Measurements from ENCODE around the gene MORC1. TPM values are rescaled to one million over a fixed set of nuclear protein-coding genes. Genes with fewer than 3 reads are reported as not detected.

Gene MORC1
- total RNA-seq, 1 donor from 2014 or later = not detected

DNA sequence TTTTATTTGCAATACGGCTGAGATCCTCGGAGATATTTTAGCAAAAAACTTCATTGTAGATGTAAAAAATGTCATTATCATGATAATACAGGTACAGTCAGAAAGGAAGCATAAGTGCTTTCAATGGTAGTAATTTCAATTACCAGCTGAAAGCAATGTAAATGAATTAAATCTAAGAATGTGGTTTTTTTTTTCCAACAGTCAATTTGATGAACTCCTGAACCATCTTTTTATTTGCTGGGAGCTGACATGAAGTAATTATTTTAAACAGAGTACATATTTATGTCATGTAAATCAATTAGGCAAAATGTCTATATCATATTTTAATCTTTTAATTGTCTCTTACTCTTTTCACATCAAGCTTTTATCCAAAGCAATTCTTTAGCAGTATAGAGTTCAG, 70.6 kb downstream of the MORC1 start:
- intact Hi-C loops (cut with DNase I) = no loop called here
- no peak for DNase-seq (ENCODE audit: low spot score)

DNA sequence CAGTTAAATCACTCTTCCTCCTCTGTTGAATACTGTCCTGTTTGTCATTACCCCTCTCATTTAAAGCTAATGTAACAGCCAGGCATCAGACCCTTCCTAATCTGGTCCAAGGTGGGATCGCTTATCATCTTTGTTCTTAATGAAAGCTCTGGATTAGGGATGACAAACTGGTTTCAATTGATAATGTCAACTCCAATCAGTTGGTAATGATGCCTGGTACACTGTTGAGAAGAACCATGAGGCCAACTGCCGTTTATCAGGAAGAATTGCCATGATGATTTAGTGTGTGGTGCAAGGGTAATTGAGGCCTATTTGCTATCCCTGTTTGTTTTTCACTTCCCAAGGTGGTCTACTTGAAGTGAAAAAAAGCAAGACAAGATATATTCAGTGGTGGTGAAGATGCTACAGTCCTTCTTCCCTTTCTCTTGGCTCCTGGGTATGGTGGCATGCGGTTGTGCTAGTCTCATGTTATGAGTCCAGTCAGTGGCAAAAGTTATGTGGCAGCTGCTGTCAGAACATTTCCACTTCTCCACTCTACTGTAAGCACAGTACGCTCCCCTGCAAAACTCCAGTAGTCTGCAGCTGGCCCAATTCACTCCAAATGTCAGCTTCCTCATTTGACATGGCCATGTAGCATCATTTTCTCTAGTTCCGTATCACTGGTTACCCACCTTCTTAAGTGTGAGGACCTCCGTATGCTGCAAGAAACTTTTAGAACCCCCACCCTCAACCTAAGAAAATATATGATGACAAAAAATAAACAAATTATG, 72.5 kb downstream of the MORC1 start:
- no peak for DNase-seq (ENCODE audit: low spot score)
- intact Hi-C loops (cut with DNase I) = no loop called here

DNA sequence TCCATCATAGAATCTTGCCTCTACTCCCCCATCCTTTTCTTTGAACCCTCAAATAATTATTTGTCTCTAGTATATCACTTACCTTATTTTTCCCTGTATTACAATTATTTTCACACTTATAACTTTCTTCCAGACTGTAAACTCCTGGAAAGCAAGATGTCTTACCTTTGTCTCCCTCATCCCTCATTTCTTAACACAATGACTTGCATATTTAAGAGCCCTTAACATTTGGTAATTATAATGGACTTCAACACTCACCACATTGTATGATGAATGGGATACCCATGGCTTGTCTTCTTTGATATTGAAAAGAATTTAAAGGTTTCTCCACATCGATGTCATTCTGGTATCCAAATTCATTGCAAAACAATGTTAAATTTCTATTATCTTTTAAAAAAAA, 82.9 kb downstream of the MORC1 start:
- no peak for DNase-seq (ENCODE audit: low spot score)
- intact Hi-C loops (cut with DNase I) = no loop called here

GRCh38 chr3:109033000-109033660, 84.8 kb downstream of the MORC1 start:
- intact Hi-C loops (cut with DNase I) = no loop called here

DNA sequence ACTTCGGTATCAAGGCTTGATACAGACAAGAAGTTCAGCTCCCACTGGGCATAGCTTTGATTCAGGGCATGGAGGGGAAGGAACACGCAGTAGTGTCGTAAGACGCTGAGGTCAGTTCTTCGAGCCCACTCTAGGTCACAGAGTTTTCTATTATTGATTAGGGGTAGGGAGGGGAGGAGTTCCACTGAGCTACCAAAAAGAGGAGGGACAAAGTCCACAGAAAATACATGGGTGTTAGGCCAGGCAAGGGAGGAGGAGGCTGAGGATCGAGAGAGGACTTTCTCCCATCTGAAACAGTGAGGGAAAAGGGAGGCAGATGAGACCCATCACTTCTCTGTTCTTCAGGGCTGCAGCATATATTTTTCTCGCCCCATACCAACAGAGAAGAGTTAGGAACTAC, 89.2 kb downstream of the MORC1 start:
- no peak for DNase-seq (ENCODE audit: low spot score)

More at GRCh38 chr3:109033000-109033660, 84.8 kb downstream of the MORC1 start:
- DNase-seq (ENCODE audit: low spot score) = no peak

GRCh38 chr3:109026821-109027220, 91.1 kb downstream of the MORC1 start:
- DNase-seq (ENCODE audit: low spot score) = no peak

More for the DNA sequence above, 89.2 kb downstream of the MORC1 start:
- intact Hi-C loops (cut with DNase I) = loop anchor here (10.0 kb wide), 1 partner anchor 46 kb away; no protein-coding TSS in a partner anchor

GRCh38 chr3:109025896-109026295, 92.0 kb downstream of the MORC1 start:
- intact Hi-C loops (cut with DNase I) = loop anchor here (10.0 kb wide), 1 partner anchor 49 kb away; no protein-coding TSS in a partner anchor
- DNase-seq (ENCODE audit: low spot score) = no peak

More at GRCh38 chr3:109026821-109027220, 91.1 kb downstream of the MORC1 start:
- intact Hi-C loops (cut with DNase I) = loop anchor here (10.0 kb wide), 1 partner anchor 48 kb away; no protein-coding TSS in a partner anchor

DNA sequence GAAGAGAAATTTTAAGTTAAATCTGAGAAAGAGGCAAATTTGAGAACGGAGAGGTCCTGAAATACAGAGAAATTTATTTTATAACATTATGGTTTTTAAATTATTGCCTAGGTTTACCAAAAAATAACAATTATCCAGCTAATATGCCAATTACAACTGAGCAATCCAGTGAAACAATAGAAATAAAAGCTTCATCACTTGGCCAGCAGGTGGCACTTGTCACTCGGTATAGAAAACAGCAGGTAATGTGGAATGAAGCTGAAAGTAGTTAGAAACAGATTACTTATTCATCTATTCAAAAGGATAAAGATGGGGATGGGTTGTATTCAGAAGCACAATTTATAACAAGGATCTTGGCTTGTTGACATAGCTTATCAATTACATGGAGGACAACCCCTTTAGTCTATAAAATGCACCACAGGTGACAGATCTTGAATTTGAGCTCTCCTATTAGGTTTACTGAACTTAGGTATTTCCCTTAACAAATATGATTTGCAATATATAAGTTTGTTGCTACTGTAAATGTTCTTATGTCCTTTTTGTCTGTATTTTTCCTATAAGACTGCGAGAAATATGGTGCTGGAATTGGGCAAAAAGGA, 94.2 kb downstream of the MORC1 start:
- intact Hi-C loops (cut with DNase I) = loop anchor here (10.0 kb wide), 1 partner anchor 51 kb away; no protein-coding TSS in a partner anchor
- no peak for DNase-seq (ENCODE audit: low spot score)

DNA sequence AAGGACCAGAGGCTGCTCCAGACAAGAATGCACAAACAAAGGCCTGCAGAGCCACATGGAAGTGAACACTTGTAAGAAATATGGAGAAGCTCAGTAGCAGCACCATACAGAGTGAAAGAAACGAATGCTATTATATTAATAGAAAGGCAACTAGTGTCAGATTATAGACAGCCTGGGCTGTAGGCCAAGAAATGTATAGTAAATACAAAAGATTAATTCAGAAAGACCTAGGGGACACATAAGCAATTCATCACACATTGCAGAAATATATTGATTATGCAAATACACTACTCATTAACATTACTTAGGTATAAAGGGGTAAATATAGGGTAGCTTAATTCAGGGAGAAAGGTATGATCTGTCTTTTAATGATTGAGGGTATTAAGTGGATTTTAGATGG, 94.8 kb downstream of the MORC1 start:
- intact Hi-C loops (cut with DNase I) = loop anchor here (10.0 kb wide), 1 partner anchor 52 kb away; no protein-coding TSS in a partner anchor
- no peak for DNase-seq (ENCODE audit: low spot score)

DNA sequence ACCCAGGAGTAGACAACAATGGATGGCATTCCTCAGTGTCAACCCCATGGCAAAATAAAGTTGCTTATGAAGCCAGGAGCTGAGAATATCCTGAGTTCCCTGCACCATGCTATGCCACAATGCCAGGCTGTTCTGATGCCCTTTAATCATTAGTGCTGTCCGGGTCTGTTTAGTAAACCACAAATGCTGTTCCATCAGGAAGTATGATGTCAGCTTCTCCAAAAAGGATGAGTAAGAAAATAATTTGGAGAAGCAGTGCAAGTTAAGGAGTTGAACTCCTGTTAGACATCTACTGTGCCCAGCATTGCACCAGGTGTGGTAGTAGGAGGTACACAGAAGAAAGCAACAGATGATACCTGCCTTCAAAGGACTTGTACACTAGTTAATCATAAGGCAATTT, 96.4 kb downstream of the MORC1 start:
- DNase-seq (ENCODE audit: low spot score) = no peak
- intact Hi-C loops (cut with DNase I) = loop anchor here (10.0 kb wide), 1 partner anchor 53 kb away; no protein-coding TSS in a partner anchor

GRCh38 chr3:109018828-109019227, 99.1 kb downstream of the MORC1 start:
- no peak for DNase-seq (ENCODE audit: low spot score)
- intact Hi-C loops (cut with DNase I) = no loop called here

- intact Hi-C loops (cut with DNase I) = no loop called here
- DNase-seq (ENCODE audit: low spot score) = no peak
These were observed 112.5 kb downstream of the MORC1 start for GRCh38 chr3:109005443-109005842.

DNA sequence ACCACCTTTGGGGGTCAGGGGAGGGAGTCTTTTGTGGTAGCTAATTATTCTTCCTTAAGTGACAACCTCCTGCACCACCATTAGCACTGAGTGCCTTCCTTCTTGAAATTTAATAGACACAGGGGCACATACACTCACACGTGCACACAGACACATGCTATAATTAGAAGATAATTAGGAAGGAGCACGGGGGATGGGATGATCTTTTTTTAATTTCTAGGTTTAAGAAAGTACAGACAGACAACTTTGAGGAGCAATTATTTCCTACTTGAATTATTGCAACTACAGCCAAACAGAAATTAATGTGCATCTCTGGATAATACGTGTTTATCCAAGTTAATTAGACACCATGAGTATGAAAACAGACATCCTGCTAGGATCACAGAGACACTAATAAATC, 119.5 kb downstream of the MORC1 start:
- DNase-seq (ENCODE audit: low spot score) = no peak
- intact Hi-C loops (cut with DNase I) = no loop called here

DNA sequence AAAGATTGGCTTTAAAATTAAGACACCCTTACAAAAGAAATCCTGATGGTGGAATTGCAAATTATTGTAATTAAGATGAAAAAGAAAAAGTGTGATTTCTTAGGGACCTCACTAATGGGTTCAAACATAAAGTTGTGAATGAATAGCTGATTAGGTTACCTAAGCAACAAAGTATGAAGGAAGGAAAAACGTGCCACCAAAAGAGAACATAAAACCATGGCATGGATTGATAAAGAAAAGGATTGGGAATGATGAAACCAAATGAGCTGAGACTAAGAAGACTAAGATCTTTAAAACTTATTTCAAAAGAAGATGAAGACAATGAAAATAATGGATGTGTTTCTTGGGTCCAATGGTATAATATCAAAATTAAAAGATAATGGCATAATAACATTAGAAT, 132.1 kb downstream of the MORC1 start:
- intact Hi-C loops (cut with DNase I) = no loop called here
- no peak for DNase-seq (ENCODE audit: low spot score)

DNA sequence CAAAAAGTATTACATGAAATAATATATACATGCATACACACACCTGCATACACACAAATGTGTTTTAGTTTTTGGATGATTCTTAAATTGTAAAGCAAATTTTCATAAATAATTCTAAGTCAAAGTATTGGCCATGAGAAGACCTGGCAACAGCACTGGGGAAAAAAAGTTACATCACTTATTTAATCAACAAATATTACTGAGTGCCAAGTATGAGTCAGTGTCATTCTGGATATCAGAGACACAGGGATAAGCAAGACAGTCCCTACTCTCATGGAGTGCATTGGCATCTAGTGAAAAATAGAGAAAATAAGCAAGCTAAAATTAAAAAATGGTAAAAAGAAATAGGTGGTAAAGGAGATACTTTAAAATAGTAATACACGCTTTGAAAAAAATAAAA, 134.9 kb downstream of the MORC1 start:
- intact Hi-C loops (cut with DNase I) = no loop called here
- DNase-seq (ENCODE audit: low spot score) = no peak

GRCh38 chr3:108976058-108976457, 141.9 kb downstream of the MORC1 start:
- intact Hi-C loops (cut with DNase I) = no loop called here
- no peak for DNase-seq (ENCODE audit: low spot score)

- intact Hi-C loops (cut with DNase I) = no loop called here
These were observed 144.9 kb downstream of the MORC1 start for GRCh38 chr3:108973019-108973418.

GRCh38 chr3:108972482-108972881, 145.5 kb downstream of the MORC1 start:
- DNase-seq (ENCODE audit: low spot score) = no peak
- intact Hi-C loops (cut with DNase I) = no loop called here

More at GRCh38 chr3:108973019-108973418, 144.9 kb downstream of the MORC1 start:
- DNase-seq (ENCODE audit: low spot score) = no peak

GRCh38 chr3:108970561-108970960, 147.4 kb downstream of the MORC1 start:
- no peak for DNase-seq (ENCODE audit: low spot score)
- intact Hi-C loops (cut with DNase I) = no loop called here

DNA sequence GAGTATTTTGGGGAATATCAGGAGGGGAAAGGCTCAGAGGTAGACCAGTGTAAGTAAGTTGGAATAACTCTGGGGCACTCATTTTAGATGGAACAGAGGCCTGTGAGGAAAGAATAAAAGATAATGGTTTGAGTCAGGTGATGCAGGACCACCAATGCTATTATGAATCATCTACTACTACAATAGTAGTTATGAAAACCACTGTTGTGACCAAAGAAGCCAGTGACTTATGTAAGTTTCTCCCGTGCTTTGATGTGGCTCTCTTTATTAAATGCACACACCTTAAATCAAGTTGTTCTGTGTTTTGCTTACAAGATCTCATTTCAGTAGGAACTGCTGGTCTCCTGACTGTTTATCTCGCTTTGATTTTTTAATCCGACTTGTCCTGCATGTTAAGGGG, 151.2 kb downstream of the MORC1 start:
- intact Hi-C loops (cut with DNase I) = no loop called here
- no peak for DNase-seq (ENCODE audit: low spot score)
